GM21360 (cell line): ENCODE results near the gene NCKAP5.

ENCODE experiments used
- ATAC-seq: cut with Tn5 transposase; IDR thresholded peaks from one replicate; pipeline ENCODE4 v1.9.1; 2021; ENCODE audit warnings: mild to moderate bottlenecking, moderate library complexity; ENCODE audit not compliant: unreplicated experiment

Gene NCKAP5

DNA sequence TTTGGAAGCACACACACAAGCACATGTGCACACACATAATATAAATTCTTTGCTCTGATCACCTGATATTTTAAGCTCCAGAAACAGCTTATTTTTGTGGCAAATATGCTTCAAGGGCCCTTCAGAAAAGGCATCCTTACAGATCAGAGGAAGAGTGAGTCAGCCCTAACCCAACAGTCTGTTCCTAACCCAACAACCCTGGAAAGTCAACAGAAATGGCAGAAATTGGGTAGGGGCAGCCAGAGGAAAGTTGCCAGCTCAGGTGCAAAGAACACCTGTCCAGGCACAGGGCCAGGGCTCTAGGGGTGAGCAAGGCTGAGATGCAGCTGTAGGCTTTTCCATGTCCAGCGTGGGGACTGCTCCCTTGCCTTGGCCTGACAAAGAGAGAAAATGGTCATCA lies 6.4 kb upstream of the NCKAP5 start:
- ATAC-seq = no peak

DNA sequence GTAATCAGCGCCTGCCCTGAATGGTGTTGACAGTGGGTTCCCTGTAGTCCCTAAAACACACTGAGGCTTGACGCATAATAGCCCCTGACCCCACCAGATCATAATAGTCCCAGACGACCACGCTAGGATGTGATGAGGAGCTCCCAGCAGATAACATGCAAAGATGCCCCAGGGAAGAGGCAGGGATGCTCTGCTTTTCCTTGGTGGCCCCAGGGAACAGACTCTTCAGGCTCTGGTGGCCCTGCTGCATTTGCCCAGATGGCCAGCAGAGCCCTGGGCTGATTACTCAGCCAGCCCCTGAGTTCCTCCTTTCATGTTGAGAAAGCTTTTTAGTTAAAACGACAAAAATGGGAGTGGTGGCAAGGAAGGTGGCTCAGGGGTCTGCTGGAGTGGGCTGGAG lies 5.9 kb upstream of the NCKAP5 start:
- no peak for ATAC-seq

- no peak for ATAC-seq
Measured at GRCh38 chr2:133573491-133574162, 5.4 kb upstream of the NCKAP5 start.

GRCh38 chr2:133571249-133571648 lies 3.0 kb upstream of the NCKAP5 start:
- ATAC-seq = no peak

GRCh38 chr2:133570542-133570941 lies 2.3 kb upstream of the NCKAP5 start:
- no peak for ATAC-seq

DNA sequence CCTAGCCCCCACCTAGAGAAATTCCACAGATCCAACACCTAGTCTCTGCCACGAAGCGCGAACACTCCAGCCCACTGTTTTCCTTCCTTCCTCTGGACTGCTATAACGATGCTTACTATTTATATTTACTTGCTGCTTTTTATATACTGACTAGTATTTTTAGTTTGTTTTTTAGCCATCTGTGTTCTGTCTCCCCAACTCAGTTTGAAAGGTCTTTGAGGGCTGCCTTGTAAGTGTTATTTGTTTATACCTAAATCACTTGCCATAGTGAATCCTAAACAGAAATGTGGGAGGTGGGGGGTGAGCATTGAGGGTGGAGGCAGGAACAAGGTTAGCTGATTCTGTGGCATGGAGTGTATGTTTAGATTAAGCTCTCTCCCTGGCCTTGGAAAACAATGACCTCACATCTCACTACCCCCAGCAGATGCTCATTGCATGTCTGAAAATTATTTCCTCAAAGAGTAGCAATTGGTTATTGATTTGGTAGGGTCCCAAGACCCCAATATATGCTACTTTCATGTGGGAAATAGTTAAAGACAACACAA lies 1.1 kb upstream of the NCKAP5 start:
- no peak for ATAC-seq

DNA sequence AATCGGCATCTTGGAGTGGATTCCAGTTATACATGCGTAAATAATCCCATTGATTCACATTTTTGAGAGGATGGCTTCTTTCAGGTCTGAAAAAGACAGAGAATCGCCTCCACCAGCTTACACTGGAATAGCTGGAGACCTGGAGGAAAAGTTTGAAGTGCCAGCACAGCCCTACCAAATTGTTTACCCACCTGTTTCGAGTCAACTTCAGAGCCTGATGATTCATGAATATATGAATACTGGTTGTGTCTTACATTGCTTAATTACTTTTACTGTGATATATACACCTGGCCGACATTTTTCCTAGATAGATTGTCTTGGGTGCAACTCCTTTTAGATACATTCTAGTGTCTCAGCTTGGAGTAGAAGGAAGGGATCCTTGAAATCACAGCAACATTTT lies 335 bp upstream of the NCKAP5 start:
- ATAC-seq = no peak

GRCh38 chr2:133562558-133562957 lies 5.7 kb downstream of the NCKAP5 start:
- ATAC-seq = no peak

DNA sequence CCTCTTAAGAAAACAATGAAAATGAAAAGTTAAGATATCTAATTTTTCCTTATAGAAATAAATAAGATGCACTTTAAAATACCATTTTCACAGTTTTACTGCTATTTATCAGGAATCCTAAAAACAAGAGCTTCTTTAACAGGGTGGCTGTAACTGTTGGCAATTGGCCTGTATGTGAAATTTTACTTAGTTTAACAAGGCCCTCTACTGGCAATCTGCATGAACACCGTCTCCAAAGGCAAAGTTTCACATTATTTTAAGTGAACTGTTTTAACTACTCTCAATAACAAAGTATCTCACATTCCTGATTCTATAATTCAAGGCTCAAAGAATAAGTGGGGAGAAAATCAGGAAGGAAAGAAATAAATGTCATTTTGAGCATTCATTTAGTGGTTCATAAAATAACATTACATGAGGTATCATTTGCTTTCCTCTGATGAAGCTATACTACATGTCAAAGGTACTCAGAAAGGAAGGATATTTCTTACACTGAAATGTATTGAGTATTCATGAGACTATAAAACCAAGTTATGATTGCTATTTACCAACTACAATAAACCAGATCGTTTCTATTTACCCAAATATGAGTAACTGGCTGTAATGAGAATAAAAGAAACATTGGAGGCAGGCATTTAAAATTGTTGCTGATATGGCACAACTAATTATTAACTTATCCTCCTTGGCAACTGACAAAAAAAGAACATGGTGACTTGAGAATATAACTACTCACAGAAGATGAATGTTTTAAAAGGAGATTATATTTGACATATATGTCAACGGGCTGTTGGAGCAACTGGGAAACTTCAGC lies 7.0 kb downstream of the NCKAP5 start:
- ATAC-seq = no peak

- ATAC-seq = no peak
Measured at GRCh38 chr2:133557614-133558013, 10.6 kb downstream of the NCKAP5 start.

- ATAC-seq = no peak
Measured at GRCh38 chr2:133553838-133554408, 14.3 kb downstream of the NCKAP5 start.

DNA sequence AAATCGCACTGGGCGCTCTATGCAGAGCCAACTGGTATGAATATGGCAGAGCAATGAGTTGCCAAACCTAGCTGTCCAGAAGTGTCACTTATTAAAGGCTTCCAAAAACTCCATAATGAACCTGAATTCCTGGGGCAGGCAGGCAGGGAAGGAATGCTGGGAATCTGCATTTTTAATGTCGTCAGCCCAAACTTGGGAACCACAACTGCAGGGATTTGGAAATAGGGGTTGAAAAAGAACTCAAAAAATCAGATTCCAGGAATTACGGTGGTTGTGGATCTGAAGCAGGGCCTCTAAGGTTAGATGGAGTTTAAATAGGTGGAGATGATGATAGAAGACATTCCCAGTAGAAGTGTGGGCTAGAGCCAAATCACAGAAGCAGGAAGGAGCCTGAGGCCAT lies 15.0 kb downstream of the NCKAP5 start:
- no peak for ATAC-seq

- ATAC-seq = no peak
Measured at GRCh38 chr2:133552821-133553220, 15.4 kb downstream of the NCKAP5 start.

DNA sequence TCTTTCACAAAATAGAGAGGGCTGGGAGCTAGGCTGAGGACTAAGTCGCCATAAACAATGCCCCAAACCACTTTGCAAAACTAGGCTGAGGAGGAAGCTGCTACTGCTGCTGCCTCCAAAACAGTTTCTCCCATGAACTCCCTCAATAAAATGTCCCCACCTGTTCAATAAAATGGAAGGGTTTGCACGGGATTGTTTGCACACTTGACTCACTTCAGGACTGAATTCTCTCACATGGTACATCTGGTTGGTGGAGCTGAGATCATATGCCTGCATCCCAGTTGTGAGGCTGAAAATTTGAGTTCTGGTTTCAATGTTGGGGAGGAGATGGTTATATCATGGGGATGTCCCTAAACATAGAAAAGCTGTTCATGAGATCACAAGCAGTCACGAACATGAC lies 26.5 kb downstream of the NCKAP5 start:
- no peak for ATAC-seq

- ATAC-seq = no peak
Measured at GRCh38 chr2:133541376-133541775, 26.9 kb downstream of the NCKAP5 start.

- no peak for ATAC-seq
Measured at GRCh38 chr2:133532919-133533318, 35.3 kb downstream of the NCKAP5 start.

GRCh38 chr2:133531382-133531781 lies 36.9 kb downstream of the NCKAP5 start:
- no peak for ATAC-seq

DNA sequence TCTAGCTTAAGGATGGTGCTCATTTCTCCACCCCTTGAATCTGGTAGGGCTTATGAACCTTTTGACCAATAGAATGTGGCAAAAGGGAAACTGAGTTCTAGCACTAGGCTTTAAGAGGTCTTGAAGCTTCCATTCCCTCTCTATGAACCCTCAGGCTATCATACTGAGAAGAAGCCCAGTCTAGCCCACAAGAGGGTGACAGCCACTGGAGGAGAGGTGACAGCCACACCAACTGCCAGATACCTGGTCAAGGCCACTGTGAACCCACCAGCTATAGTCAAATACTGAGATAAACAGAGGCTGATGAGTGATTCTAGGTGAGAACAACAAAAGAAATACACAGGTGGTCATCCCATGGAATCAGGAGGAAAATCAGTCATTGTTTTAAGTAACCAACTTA lies 37.6 kb downstream of the NCKAP5 start:
- ATAC-seq = no peak

GRCh38 chr2:133526530-133527300 lies 41.5 kb downstream of the NCKAP5 start:
- no peak for ATAC-seq

DNA sequence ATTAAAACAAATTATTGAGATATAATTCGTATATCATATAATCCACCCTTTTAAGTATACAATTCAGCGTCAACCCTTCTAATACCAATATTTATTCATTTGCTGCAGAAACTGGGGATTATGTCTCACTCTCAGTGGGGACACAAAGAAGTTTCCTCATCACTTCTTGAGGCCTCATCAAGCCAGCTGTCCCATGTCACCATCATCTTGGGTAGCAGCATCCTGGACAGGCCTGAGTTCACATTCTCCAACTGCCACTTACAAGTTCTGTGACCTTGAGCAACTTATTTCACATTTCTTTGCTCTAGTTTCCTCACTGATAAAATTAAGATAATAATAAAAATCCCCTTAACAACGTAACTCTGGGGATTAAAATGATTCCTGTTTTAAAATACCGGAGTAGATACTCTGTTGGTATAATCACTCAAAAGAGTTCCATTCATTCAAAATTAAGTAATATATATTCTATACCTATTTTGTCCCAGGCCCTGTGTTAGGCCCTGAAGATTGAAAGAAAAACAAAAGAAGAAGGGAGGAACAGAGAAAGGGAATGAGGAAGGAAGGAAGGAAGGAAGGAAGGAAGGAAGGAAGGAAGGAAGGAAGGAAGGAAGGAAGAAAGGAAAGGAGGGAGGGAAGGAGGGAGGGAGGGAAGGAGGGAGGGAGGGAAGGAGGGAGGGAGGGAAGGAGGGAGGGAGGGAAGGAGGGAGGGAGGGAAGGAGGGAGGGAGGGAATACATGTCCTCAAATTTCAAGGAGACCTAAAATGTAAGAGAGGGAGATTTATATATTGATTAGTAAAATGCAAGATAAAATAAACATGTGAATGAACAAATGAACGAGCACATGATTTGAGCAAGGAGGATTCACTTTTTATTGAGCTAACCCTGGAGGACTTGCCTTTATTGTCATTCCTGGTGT lies 42.4 kb downstream of the NCKAP5 start:
- ATAC-seq = no peak
